Thymus (tissue), 11 donors: Measurements from ENCODE around the gene MRPS27. TPM values are rescaled to one million over a fixed set of nuclear protein-coding genes. Genes with fewer than 3 reads are reported as not detected.

ENCODE experiments used
- DNase-seq, 9 donors: peaks; one replicate each; pipeline ENCODE4 v3.0.0-alpha.2; 2013; ENCODE audit warnings: low spot score in 9 of 9, low read depth in 6 of 9, missing footprints in 1 of 9
- H3K27ac ChIP-seq, 2 donors: one replicate each; pipeline ENCODE4 v1.5.1; 2013; ENCODE audit warnings: control low read depth in 1 of 2, low read depth in 1 of 2, low read length in 1 of 2, mild to moderate bottlenecking in 1 of 2, moderate library complexity in 1 of 2
- H3K27me3 ChIP-seq, 2 donors: one replicate each; pipeline ENCODE4 v1.5.1; 2013; ENCODE audit warnings: low read length in 1 of 2; ENCODE audit not compliant: control insufficient read depth in 2 of 2, insufficient read depth in 1 of 2
- H3K36me3 ChIP-seq, 2 donors: one replicate each; pipeline ENCODE4 v1.5.1; 2013; ENCODE audit warnings: low read length in 1 of 2, mild to moderate bottlenecking in 1 of 2, moderate library complexity in 1 of 2; ENCODE audit not compliant: control insufficient read depth in 2 of 2, insufficient read depth in 2 of 2
- H3K4me1 ChIP-seq, 2 donors: one replicate each; pipeline ENCODE4 v1.5.1; 2013; ENCODE audit warnings: low read length in 2 of 2; ENCODE audit not compliant: control insufficient read depth in 2 of 2, insufficient read depth in 2 of 2
- H3K4me3 ChIP-seq, 2 donors: one replicate each; pipeline ENCODE4 v1.5.1; 2013; ENCODE audit warnings: low read length in 2 of 2, control low read depth in 1 of 2, mild to moderate bottlenecking in 1 of 2
- H3K9me3 ChIP-seq, 2 donors: one replicate each; pipeline ENCODE4 v1.5.1; 2013; ENCODE audit warnings: low read length in 1 of 2, mild to moderate bottlenecking in 1 of 2; ENCODE audit not compliant: control insufficient read depth in 2 of 2, insufficient read depth in 1 of 2
- WGBS: extraction: QIAGEN DNeasy Blood & Tissue Kit; methylation state at CpG from one replicate; pipeline ENCODE4 v1.1.7; 2013; 5-methylcytosine and 5-hydroxymethylcytosine counted together
- polyA plus RNA-seq: library from polyadenylated mRNA; stranded (reverse); fragments of 200-250 nt; gene quantifications from one replicate; pipeline ENCODE4 v1.2.3, GENCODE V29; 2013
- total RNA-seq: library from RNA; stranded (reverse); fragments of 120-200 nt; gene quantifications from one replicate; pipeline ENCODE4 v1.2.4, GENCODE V29; 2013
- donor health status: healthy.

The MRPS27 gene
- total and polyA plus RNA-seq, 2 donors, result 27.9 to 46.0 TPM

GRCh38 chr5:72189146-72189545, 130.9 kb downstream of the MRPS27 start:
- 100% methylated on average over 2 of the region's 2 CpGs for WGBS

DNA sequence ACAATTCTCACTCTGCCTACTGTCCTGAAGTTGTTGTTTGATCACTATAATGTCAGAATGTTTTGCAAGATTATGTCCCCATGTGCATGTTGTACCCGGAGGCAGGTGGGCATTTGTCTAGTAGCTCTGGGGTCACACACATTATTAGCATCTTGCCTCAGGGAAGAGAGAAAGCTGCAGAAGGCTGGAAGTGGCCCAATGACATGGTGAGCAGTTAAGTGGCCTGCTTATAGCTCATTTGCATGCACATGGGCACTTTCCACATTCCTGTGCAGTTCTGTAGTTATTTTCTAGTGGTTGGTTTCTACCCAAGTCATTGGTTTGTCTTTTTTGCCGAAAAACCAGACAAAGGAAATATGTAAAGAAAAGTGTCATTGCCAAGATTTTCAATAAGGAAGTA, 131.9 kb downstream of the MRPS27 start:
- no peak overlapping the region for H3K4me3 ChIP-seq

More at GRCh38 chr5:72189146-72189545, 130.9 kb downstream of the MRPS27 start:
- H3K9me3 ChIP-seq, result no peaks in the 10 kb centered on the region
- H3K4me3 ChIP-seq, result no peak overlapping the region
- H3K36me3 ChIP-seq, result no peaks in the 10 kb centered on the region
- no peak overlapping the region for H3K27ac ChIP-seq
- H3K4me1 ChIP-seq, result peaks cover 9 to 23% of the 10 kb centered on the region in 2 donors
- H3K27me3 ChIP-seq, result peaks cover 0 to 4% of the 10 kb centered on the region in 2 donors
- DNase-seq, result no peak

DNA sequence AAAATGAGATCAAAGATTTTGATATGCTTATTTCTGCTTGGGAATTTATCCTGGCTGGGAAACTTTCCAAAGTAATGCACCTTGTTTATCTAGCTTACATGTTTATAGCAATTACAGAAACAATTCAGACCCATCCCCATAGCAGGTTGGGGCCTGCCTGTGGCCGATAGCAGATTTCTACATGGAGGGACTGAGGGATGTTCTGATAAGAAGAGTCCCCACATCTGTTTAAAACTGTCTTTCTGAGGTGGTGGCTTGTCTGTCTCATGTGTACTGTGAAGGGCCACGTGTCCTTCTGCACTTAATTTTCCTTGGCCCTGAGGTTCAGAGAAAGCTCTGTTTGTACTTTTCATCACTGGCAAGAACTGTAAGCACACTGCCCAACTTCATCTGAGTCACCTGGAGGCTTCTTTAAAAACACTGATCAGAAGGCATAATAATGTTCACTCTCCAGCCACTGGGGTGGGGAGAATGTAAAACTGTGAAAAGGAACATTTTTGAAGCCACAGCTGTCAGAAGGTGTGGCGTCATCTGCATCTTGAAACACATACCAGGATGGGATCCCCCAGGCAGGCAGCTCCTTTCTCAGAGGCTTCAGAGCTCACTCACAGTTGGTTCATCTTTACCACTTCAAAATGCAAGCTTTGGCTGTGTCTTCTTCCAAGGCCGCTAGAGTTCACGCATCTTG, 132.5 kb downstream of the MRPS27 start:
- peak; percentile 13 to 85 (median 37) for DNase-seq
- no peak overlapping the region for H3K4me3 ChIP-seq
- H3K27ac ChIP-seq, result peak overlapping the region in 1 of 2 donors; percentile 4
- WGBS, result 37% methylated on average over 5 of the region's 5 CpGs
- no peaks in the 10 kb centered on the region for H3K36me3 ChIP-seq
- H3K4me1 ChIP-seq, result peaks cover 9 to 23% of the 10 kb centered on the region in 2 donors
- H3K9me3 ChIP-seq, result no peaks in the 10 kb centered on the region
- peaks cover 0 to 18% of the 10 kb centered on the region in 2 donors for H3K27me3 ChIP-seq

More for the DNA sequence above, 131.9 kb downstream of the MRPS27 start:
- H3K36me3 ChIP-seq, result no peaks in the 10 kb centered on the region
- peaks cover 0 to 13% of the 10 kb centered on the region in 2 donors for H3K27me3 ChIP-seq
- peak overlapping the region in 1 of 2 donors; percentile 4 for H3K27ac ChIP-seq
- H3K4me1 ChIP-seq, result peaks cover 9 to 23% of the 10 kb centered on the region in 2 donors
- no peak for DNase-seq
- 98% methylated on average over 2 of the region's 2 CpGs for WGBS
- H3K9me3 ChIP-seq, result no peaks in the 10 kb centered on the region

GRCh38 chr5:72185496-72186329, 134.3 kb downstream of the MRPS27 start:
- DNase-seq, result peak in 1 of 9 donors; percentile 1
- H3K4me3 ChIP-seq, result no peak overlapping the region
- H3K9me3 ChIP-seq, result no peaks in the 10 kb centered on the region
- WGBS, result 95% methylated on average over 10 of the region's 10 CpGs
- H3K36me3 ChIP-seq, result no peaks in the 10 kb centered on the region
- H3K4me1 ChIP-seq, result peaks cover 9 to 23% of the 10 kb centered on the region in 2 donors
- peaks cover 0 to 13% of the 10 kb centered on the region in 2 donors for H3K27me3 ChIP-seq
- no peak overlapping the region for H3K27ac ChIP-seq

DNA sequence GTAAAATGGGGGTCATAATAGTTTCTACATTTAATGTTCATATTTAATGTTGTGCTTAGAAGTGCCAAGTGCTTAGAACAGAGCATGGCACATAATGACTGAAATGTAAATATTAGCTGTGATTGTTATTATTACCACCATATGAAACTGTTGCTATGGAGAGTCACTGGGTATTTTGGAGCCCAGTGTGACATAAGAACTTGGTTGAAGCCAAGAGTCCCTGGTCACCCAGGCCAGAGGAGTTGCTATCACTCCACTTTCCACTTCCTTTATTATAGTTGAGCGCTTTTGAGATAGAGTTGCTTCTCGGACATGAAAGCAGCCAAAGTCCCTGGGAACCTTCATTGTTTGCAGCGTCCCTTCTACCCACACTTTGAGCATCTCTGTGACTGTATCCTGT, 135.6 kb downstream of the MRPS27 start:
- 94% methylated on average over 3 of the region's 3 CpGs for WGBS
- no peak overlapping the region for H3K4me3 ChIP-seq
- no peaks in the 10 kb centered on the region for H3K36me3 ChIP-seq
- no peaks in the 10 kb centered on the region for H3K9me3 ChIP-seq
- H3K27me3 ChIP-seq, result peaks cover 0 to 19% of the 10 kb centered on the region in 2 donors
- H3K27ac ChIP-seq, result no peak overlapping the region
- peaks cover 9 to 23% of the 10 kb centered on the region in 2 donors for H3K4me1 ChIP-seq
- no peak for DNase-seq

- Histone ChIP-seq H3K4me3 (no peak overlapping the region), H3K27ac (no peak overlapping the region), H3K27me3 (peaks cover 0 to 21% of the 10 kb centered on the region in 2 donors), H3K36me3 (no peaks in the 10 kb centered on the region), H3K9me3 (no peaks in the 10 kb centered on the region), H3K4me1 (peaks cover 9 to 21% of the 10 kb centered on the region in 2 donors)
- 87% methylated on average over 7 of the region's 7 CpGs for WGBS
- no peak for DNase-seq
These were observed 136.9 kb downstream of the MRPS27 start for GRCh38 chr5:72183101-72183520.

DNA sequence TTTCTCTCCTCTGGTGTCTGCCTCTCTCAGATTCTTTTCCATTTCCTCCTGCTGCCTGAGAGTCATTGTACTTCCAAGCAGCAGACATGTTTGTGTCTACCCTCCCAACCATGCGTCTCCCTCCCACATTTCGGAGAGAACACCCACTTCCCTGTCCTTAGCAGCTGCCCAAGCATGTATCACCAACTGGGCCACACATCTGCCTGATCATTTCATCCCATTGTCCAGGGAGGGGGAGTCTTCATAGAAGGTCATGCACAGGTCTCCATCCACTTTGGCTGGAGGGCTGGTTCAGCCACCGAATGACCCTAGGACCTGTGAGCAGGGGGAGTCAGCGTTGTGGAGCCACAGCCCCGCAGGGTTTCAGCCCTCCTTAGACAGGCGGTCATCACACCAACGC, 137.4 kb downstream of the MRPS27 start:
- no peaks in the 10 kb centered on the region for H3K9me3 ChIP-seq
- DNase-seq, result no peak
- H3K4me1 ChIP-seq, result peaks cover 9 to 17% of the 10 kb centered on the region in 2 donors
- no peak overlapping the region for H3K4me3 ChIP-seq
- WGBS, result 96% methylated on average over 7 of the region's 7 CpGs
- H3K36me3 ChIP-seq, result no peaks in the 10 kb centered on the region
- no peak overlapping the region for H3K27ac ChIP-seq
- peaks cover 0 to 21% of the 10 kb centered on the region in 2 donors for H3K27me3 ChIP-seq

GRCh38 chr5:72180925-72181324, 139.1 kb downstream of the MRPS27 start:
- Histone ChIP-seq H3K27ac (no peak overlapping the region), H3K4me1 (peaks cover 0 to under 1% of the 10 kb centered on the region in 2 donors), H3K9me3 (no peaks in the 10 kb centered on the region), H3K27me3 (peaks cover 0 to 30% of the 10 kb centered on the region in 2 donors), H3K36me3 (no peaks in the 10 kb centered on the region), H3K4me3 (no peak overlapping the region)
- DNase-seq, result no peak
- WGBS, result 71% methylated on average over 4 of the region's 4 CpGs
